NOMO-1 treated with DMSO at 0.1 percent for 48 hours (cell line): Measurements from ENCODE around the gene NFE2L1.

ENCODE experiments used
- DNase-seq: peaks from one replicate; lab custom pipeline; 2025; ENCODE audit not compliant: unreplicated experiment; lab: John Stamatoyannopoulos, UW

The NFE2L1 gene

GRCh38 chr17:48107137-48108055 is 59.2 kb downstream of the NFE2L1 start, which contains the start of gene SNX11:
SNX11 (plus strand) TSS chr17:48107766; CDS start chr17:48112044, 4,278 bp downstream.
- peak; percentile 78 for DNase-seq

DNA sequence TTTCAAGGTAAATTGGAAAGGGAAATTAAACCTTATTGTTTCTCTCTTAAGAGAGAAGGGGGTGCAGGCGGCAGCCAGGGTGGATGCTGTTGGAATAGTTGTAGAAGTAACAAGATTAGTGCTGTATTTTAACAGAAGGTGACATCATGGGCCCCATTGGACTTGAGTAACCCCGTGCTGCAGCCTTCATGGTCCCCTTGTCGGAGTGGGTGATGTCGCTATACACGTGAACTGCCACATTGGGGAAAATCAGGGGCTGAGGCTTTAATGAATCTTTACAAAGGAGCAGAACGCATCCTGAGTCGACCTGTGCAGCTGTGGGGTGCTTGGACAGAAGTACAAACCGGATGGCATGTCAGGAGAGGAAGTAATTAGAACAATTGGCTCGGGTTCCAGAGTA is 62.6 kb downstream of the NFE2L1 start:
- no peak for DNase-seq
